GM19324 (cell line): ENCODE data around the gene JSRP1.

Experiments used
- ATAC-seq: cut with Tn5 transposase; IDR thresholded peaks from one replicate; pipeline ENCODE4 v1.9.1; 2021; ENCODE audit warnings: mild to moderate bottlenecking, moderate library complexity; ENCODE audit not compliant: unreplicated experiment, low FRiP score

JSRP1 gene

DNA sequence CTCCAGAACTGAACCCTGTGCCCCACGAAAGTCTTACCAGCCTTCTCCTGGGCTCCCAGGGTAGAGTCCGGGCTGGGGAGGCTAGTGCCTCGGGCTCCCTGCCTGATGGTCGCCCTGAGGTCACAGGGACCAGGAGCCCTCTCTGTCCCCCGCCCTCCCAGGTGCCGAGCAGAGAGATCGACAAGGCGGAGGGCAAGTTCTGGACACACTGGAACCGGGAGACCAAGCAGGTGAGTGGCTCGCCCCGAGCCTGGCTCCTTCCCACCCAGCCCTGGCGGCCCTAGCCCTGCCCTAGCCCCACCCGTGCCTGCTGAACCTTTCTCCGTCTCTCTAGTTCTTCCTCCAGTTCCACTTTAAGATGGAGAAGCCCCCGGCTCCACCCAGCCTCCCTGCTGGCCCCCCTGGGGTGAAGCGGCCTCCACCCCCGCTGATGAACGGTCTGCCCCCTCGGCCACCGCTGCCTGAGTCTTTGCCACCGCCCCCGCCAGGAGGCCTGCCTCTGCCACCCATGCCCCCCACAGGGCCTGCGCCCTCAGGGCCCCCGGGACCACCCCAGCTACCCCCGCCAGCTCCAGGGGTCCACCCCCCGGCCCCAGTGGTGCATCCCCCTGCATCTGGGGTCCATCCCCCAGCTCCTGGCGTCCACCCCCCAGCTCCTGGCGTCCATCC lies 8.7 kb downstream of the JSRP1 start:
- ATAC-seq: no peak

DNA sequence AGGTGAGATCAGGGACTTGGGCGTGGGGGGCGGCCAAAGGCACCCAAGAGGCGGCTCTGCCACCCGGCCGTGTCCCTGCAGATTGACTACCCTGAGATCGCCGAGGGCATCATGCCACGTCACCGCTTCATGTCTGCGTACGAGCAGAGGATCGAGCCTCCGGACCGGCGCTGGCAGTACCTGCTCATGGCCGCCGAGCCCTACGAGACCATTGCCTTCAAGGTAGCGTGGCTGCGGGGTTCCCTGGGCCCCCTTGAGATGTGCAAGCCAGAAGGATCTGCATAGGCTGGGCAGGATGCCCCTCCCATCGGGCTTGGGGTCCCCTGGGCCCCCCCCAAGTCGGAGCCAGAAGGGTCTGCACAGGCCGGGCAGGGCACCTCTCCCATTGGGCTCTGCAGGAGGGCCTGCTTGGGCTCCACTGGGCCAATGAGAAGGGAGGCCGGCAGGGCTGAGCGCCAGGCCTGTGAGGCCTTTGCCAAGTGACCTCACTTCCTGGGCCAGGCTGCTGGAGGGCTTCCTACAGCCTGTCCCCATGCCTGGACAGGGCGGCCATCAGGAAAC lies 9.3 kb downstream of the JSRP1 start:
- no peak for ATAC-seq

DNA sequence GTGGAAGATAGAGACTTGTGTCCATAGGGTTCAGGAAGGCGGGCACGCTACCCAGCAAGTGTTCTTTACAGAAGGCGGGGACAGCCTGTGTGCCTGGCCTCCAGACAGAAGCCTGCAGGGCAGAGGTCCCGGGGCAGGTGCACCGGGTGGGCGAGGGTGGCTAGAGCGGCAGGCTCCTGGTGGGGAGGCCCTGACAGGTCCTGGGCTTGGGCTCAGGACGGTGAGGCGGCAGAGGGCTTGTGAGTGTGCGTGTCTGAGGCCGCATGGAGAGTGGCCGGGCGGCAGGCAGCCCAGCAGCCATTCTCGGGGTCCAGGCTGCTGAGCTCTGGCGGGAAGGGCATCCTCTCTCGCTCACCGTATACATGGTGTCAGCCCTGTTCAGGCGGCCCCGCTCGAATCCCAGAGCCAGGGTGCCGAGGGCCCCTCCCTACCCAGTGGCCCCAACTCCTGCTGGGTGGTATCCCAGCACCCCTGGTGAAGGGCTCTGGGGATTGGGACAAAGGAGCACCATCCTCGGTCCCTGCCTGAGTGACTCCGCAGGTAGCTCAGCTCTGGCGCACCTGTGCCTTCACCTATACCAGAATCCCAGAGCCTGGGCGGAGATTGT lies 10.1 kb downstream of the JSRP1 start:
- ATAC-seq: no peak

DNA sequence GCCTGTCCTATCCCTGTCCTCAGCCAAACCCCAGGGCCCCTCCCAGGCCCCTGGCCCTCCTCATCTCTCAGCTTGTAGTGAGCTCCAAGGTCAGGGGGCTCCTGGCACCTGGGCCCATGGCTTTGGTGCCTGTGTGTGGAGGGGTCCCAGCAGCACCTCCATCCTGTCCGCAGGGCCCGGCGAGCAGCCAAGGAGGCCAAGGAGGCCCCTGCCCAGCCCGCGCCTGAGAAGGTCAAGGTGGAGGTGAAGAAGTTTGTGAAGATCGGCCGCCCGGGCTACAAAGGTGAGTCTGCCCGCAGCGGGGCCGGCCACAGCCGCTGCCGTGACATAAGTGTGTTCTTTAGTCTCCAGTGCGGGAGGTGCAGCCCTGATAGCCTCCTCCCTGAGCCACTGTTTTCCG lies 10.9 kb downstream of the JSRP1 start:
- ATAC-seq: no peak

DNA sequence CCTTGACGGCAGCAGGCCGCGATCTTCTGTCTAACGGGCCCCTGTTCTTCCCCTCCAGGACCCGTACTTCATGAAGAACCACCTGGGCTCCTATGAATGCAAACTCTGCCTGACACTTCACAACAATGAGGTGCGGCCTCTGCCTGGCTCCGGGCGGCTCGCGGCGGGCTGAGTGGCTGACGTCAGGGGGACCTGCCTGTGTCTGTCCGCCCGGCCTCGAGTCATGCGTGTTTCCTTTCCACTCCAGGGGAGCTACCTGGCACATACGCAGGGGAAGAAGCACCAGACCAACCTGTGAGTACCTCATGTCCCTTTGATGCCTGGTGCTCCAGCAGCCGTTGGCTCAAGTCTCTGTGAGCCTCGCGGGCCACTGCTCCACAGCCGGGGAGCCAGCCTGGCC lies 11.7 kb downstream of the JSRP1 start:
- no peak for ATAC-seq

DNA sequence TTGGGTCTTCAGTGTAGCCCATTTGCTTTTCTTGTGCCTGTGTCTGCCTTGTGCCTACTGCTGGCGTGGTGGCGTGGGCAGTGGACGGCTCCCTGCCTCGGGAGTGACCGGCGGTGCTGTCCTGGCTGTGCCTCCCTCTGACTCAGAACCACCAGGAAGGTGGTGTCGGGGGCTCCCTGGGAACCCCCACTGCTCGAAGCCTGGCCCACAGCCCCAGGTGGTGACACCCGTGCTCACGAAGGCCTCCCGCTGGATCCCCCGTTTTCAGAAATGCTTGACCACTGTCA lies 12.1 kb downstream of the JSRP1 start:
- ATAC-seq: no peak

DNA sequence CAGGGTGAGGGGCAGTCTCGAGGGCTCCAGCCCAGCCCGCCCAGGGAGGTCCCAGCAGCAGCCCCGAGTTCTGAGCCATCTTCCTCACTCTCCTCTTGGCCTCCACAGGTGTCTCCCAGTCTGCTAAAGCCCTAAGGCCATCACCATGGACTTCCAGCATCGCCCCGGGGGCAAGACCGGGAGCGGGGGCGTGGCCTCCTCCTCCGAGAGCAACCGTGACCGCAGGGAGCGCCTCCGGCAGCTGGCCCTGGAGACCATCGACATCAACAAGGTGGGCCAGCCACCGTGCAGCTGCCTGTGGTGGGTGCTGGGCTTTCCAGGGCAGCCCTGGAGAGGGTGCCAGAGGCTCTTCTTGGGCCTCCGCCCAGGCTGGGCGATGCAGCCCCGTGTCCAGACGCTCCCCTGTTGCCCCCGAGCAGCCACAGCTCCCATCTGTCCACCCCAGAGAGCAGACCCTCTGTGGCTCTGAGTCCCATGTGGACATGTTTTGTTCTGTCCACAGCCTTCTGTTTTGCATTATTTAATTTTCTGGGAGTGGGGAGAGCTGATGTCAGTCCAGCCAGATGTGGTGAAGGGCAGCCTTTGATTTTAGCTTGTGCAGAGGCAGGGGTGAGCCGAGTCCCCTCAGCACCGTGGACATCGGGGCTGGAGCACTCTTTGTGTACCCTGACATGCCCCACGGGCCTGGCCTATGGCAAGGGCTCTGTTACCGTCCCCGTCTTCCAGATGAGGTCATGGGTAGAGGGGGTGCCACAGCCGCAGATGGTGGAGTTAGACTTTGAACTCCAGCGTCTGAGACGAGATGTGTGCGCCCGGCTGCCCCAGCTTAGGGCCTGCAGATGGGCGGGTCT lies 12.7 kb downstream of the JSRP1 start:
- ATAC-seq: no peak

DNA sequence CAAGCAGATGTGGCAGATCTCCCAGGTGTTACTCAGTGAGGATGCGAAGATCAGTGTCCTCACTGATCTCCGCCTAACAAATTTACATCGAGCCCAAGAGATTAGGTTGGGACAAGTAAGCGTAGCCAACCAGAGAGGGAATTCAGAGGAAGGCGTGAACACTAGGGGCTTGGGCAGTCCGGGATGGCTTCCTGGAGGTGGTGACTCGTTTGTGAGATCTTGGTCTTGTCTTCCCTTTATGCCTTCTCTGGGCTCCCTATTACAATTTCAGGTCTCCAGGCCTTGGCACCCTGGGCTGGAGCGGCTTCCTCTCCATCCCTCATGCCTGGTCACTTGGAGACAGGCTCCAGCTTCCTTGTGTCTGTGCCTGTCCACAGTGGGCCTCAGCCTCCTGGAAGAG lies 13.4 kb downstream of the JSRP1 start:
- ATAC-seq: no peak

DNA sequence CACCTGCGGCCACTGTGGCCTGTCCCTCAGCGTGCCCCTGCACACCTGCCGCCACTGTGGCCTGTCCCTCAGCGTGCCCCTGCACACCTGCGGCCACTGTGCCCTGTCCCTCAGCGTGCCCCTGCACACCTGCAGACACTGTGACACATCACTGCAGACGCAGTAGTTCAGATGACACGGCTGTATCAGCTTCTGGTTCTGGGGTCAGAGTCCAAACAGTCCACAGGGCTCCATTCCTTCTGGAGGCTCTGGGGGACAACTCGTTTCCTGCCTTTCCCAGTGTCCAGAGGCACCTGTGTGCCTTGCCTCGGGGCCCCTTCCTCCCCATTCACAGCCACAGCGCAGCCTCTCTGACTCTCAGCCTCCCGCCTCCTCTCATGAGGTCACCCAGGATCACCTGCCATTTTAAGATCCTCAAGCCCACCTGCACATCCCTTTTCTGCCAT lies 14.1 kb downstream of the JSRP1 start:
- ATAC-seq: no peak

DNA sequence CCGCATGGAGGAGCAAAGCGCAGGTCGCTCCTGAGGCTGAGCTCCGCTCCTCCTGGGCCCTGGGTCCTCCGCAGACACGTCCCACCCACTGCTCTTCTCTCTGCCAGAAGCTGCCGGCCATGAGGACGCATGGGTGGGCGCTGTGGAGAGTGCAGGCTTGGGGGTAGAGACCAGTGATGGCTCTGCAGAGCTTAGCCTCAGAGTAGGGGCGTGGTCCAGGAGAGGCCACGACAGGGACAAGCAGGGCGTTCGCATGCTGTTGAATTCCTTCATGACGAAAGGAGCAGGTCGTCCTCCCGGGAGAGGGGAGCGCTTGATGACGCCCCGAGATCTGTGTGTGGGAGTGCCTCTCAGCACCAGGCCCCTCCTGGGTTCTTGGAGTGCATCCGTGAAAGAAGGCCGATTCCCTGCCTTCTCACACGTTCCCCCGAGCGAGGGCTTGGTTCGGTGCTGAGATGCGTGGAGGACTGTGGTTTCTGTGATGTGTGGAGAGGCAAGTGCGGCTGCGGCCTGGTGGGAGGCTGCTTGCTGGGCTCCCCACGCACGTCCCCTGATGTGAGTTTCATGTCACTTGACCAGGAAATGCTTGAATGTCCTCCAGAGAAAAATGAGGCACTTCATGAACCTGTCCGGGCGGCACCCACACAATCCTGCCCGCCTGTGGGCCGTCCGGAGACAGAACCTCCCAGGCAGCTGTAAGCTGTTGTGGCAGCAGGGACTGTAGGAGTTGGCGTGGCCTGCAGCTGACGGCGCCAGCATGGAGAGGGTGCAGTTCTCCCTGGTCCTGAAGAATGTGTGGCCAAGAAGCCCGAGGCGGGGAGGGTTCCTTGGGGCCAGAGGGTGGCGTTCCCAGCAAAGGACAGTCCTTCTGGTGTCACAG lies 15.1 kb downstream of the JSRP1 start:
- no peak for ATAC-seq

DNA sequence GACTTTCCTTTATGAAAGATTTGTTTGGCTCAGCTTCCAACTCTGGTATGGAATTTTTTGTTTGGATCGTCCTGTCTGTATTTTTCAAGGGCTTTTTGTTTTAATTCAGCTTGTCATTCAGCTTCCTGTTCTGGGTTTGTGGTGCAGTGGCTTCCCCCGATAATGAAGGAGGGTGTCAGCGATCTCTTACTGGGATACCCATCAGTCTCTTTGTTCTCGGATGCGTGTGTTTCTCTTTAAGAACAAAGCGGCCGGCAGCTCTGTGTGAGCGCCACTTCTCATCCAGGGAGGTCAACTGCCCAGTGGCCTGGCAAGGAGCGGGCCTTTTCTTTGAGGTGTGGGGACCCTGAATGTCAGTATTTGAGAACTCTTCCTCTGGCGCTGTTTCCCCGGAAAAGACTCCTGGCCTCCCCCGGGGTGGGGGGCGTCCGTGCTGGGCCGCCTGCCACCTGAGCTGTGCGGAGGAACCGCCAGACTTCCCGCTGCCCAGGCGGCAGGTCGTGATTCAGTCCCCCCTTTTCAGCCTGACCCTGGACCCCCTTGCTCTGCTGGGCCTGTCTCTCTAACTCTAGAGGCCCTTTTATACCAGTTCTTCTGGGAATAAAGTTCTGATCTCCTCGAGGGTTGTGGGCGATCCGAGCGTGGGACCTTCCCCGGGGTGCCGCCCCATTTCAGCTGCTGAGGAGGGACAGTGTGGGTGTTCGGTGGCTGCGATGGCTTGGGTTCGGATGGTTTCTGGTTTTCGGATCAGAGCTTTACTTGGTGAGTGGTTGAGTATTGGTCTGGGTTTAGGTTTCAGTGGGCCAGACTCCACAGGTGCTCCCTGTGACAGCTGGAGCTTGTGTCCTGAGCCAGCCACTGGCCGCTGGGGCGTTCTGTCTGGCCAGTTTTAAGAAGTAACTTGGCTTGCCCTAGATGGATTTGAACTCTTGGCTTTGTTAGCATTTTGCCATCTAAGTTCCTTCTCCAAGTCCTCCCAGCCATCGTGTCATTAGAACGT lies 16.1 kb downstream of the JSRP1 start:
- no peak for ATAC-seq

DNA sequence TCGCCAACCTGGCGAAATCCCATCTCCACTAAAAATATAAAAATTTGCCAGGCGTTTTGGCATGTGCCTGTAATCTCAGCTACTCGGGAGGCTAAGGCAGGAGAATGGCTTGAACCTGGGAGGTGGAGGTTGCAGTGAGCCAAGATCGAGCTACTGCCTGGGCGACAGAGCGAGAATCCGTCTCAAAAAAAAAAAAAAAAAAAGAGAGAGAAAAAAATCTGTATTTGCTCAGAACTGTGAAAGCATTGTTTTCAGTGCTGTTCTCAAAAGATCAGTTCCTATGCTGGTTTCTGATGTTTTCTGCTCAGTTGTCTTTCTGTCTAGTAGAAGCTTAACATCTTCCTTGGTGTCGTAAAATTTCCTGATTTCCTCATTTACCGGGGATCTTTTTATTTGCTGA lies 17.0 kb downstream of the JSRP1 start:
- no peak for ATAC-seq

DNA sequence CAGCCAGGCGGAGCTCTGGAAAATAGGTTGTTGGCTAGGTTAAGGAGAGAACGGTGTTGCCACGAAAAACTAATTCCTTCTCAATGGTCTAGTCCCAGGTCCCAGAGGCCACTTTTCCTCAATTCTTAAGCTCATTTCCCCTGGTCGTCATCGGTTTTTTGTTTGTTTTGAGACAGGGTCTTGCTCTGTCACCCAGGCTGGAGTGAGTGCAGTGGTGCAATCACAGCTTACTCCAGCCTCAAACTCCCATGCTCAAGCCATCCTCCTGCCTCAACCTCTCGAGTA lies 18.4 kb downstream of the JSRP1 start:
- ATAC-seq: no peak

DNA sequence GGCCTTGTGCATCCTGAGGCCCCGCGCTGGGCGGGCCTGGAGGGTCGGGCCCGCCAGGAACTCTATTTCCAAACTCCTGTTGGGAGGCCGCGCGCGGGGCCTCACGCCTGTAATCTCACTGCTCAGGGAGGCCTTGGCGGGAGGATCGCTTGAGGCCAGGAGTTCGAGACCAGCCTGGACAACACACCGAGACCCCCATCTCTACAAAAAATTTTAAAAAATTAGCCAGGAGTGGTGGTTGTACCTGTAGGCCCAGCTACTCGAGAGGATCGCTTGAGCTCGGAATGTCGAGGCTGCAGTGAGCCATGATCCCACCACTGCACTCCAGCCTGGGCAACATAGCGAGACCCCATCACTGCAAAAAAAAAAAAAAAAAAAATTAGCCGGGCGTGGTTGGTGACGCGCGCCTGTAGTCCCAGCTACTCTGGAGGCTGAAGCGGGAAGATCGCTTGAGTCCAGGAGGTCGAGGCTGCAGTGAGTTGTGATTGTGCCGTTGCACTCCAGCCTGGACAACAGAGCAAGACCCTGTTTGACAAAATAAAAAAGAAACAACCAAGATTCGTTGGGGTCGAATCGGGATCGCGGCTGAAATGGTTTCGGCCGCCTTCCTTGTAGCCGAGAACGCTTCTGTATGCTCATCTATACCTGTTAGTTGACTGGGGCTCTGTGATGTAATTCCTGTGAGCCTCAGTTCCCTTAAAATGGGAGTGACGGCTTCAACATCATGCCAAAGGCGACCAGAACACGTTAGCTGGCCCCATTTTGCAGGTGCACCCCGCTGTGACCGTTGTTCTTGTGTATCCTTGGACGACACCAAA lies 19.0 kb downstream of the JSRP1 start:
- ATAC-seq: no peak

DNA sequence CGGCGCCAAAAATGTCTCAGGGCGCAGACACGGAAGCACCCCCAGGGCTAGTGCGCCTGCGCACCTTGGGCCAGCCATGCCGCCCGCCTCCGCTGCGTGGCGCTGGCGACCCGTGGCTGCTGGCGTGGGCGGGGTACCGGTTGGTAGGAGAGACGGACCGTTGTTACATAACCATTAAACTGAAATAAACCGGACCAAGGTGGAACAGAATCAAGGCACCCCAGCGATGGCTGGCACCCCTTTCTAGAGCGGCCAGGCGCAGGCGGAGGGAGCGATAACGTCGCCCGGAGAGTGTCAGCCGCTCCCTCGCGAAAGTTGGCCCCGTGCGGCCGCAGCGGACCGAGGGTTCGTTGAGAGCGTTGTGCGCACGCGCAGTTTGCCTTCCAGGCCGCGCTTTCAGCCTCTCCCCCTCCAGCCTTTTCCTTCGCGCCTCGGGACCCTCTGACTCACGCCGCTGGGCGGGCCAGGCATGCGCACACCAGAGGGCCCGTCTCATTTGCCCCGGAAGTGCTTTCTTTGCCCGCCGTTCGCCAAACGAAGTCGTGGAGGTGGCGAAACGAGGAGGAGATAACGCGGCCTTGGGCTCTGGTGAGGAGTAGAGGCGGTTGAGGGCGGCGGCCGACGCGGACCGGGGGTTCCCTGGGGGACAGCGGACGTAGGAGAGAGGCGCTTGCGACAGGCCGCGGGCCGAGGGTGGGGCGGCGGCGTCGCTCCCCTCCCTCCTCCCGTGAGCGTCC lies 19.7 kb downstream of the JSRP1 start, which contains the start of the genes PLEKHJ1 and SF3A2:
PLEKHJ1 (minus strand) TSS at position 16 of the 737 bp plus-strand sequence. CDS start 81 bp downstream, outside the sequence.
SF3A2 (plus strand) TSS at position 511 of the 737 bp plus-strand sequence. CDS start 6,595 bp downstream, outside the sequence.
- peak; percentile 85 for ATAC-seq

DNA sequence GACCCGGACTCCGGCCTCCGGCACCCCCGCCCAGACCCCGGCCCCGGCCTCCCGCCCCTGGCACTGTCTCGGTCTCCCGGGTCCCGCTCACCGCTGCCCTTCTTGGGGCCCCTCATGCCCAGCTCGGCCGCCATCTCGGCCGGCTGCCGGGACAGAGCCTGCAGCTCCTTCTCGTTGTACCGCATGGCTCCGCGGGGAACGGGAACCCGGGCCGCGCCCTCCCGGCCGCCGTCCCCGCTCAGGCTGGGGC lies 20.2 kb downstream of the JSRP1 start:
- no peak for ATAC-seq

DNA sequence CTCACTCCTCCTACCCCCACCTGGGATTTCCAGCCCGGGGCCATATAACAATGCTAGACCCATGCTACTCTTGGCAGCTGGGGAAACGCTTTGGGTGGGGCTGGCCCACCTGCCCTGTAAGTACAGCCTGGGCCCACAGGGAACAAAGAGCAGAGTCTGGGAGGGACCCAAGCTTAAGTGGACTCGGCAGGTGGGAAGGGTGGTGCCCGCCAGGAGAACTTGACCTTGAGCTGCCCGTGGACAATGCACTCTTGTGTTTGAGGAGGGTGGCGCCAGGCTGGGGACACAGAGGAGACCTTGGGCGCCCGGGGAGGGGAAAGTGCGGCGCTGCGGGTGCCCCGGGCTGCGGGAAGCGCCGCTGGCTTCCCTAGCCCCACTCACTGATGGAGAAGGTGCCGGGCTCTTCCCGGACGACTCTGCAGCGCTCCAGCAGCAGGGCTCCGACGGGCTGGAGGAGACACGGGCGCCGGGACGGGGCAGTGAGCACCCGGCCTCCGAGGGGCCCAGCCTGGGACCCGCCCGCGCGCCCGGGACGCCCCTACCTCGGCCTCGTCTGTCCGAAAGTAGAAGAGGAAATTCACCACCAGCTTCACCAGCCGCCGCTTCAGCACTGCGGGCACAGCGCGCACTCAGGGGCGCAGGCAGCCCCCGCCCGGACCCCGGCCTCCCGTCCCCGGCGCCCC lies 20.7 kb downstream of the JSRP1 start:
- peak; percentile 10 for ATAC-seq

DNA sequence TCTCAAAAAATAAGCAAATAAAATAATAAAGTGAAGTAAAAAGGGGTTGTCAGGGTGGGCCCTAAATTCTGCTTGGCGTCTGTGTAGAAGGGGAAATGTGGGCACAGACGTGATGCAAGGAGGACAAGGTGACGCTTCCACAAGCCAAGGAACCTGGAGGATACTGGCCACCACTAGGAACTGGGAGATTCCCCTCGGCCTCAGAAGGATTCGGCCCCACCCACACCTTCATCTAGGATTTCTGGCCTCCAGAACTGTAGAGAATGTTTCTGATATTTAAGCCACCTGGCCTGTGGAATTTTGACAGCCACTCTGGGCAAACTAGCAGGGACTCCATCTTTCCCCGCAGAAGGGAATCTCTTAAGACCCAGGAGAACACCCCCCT lies 21.2 kb downstream of the JSRP1 start:
- ATAC-seq: no peak
